Keratinocyte (primary cell): ENCODE data around the gene ZNF789. TPM values are rescaled to one million over a fixed set of nuclear protein-coding genes. Genes with fewer than 3 reads are reported as not detected.

Source experiments
- DNase-seq: peaks from one replicate; pipeline ENCODE4 v3.0.0-alpha.2; 2011; ENCODE audit warnings: low read depth, missing footprints, low spot score
- FAIRE-seq: peaks from 2 replicates; lab custom pipeline; 2011; peaks lifted over from hg19 to GRCh38; lab: Jason Lieb, UNC
- H2AFZ ChIP-seq: 2 replicates; pipeline ENCODE4 v1.6.0; 2012; ENCODE audit warnings: low read length, control low read depth, inconsistent platforms; ENCODE audit not compliant: control insufficient read depth
- H3K27ac ChIP-seq: 2 replicates; pipeline ENCODE4 v1.5.1; 2011; ENCODE audit warnings: low read length; ENCODE audit not compliant: control insufficient read depth, insufficient read depth
- H3K27me3 ChIP-seq: 3 replicates; pipeline ENCODE4 v1.6.0; 2011; ENCODE audit warnings: low read length; ENCODE audit not compliant: control insufficient read depth, insufficient read depth; ENCODE audit errors: extremely low read depth
- H3K36me3 ChIP-seq, 2 experiments: 2 replicates in 1 of 2; 3 replicates in 1 of 2; pipeline ENCODE4 v1.5.1; 2011; ENCODE audit warnings: low read length in 2 of 2, mild to moderate bottlenecking in 1 of 2; ENCODE audit not compliant: control insufficient read depth in 2 of 2, insufficient read depth in 2 of 2; ENCODE audit errors: extremely low read depth in 1 of 2
- H3K4me1 ChIP-seq: 3 replicates; pipeline ENCODE4 v1.5.1; 2011; ENCODE audit warnings: low read length; ENCODE audit not compliant: control insufficient read depth, insufficient read depth; ENCODE audit errors: extremely low read depth
- H3K4me2 ChIP-seq: 3 replicates; pipeline ENCODE4 v1.6.0; 2011; ENCODE audit warnings: low read depth, low read length; ENCODE audit not compliant: control insufficient read depth, insufficient read depth; ENCODE audit errors: extremely low read depth
- H3K4me3 ChIP-seq, 3 experiments: fragments of 200-600 bp in 1 of 3; sonication (generic) in 1 of 3; 2 replicates in 2 of 3; 3 replicates in 1 of 3; pipeline ENCODE4 v1.5.1; 2011 to 2016; ENCODE audit warnings: low read length in 3 of 3, mild to moderate bottlenecking in 3 of 3, control low read depth in 2 of 3, inconsistent platforms in 1 of 3, low read depth in 1 of 3, mixed read lengths in 1 of 3, mixed run types in 1 of 3, moderate library complexity in 1 of 3; ENCODE audit not compliant: control insufficient read depth in 2 of 3, insufficient read depth in 2 of 3; ENCODE audit errors: extremely low read depth in 1 of 3
- H3K79me2 ChIP-seq: 2 replicates; pipeline ENCODE4 v1.6.0; 2012; ENCODE audit warnings: low read length; ENCODE audit not compliant: control insufficient read depth, insufficient read depth
- H3K9ac ChIP-seq: 3 replicates; pipeline ENCODE4 v1.6.0; 2011; ENCODE audit warnings: low read length; ENCODE audit not compliant: control insufficient read depth, insufficient read depth; ENCODE audit errors: extremely low read depth
- H3K9me1 ChIP-seq: 3 replicates; pipeline ENCODE4 v1.6.0; 2011; ENCODE audit warnings: low read length; ENCODE audit not compliant: control insufficient read depth, insufficient read depth; ENCODE audit errors: extremely low read depth
- H3K9me3 ChIP-seq: 2 replicates; pipeline ENCODE4 v1.5.1; 2012; ENCODE audit warnings: low read depth, low read length; ENCODE audit not compliant: control insufficient read depth
- H4K20me1 ChIP-seq: 3 replicates; pipeline ENCODE4 v1.6.0; 2011; ENCODE audit warnings: low read length; ENCODE audit not compliant: control insufficient read depth, insufficient read depth; ENCODE audit errors: extremely low read depth
- EZH2 ChIP-seq: IDR thresholded peaks from one replicate; pipeline ENCODE4 v1.6.1; 2012; ENCODE audit warnings: inconsistent platforms, mild to moderate bottlenecking, low read length, moderate library complexity
- dilution Hi-C: fragments of 300-500 bp; cut with MboI; formaldehyde crosslinking; loops from one replicate; pipeline ENCODE4 v1.7.0; 2020; ENCODE audit warnings: low sequenced_read_pairs; ENCODE audit not compliant: extremely low pct_ligation_motif_present
- polyA plus RNA-seq, 5 experiments: library from polyadenylated mRNA; depleted of rRNA in 3 of 5; stranded (reverse) in 3 of 5; stranded (forward) in 1 of 5; unstranded in 1 of 5; fragments of >200 nt; gene quantifications; 1 replicate in 1 of 5; 2 replicates in 3 of 5; 3 replicates in 1 of 5; pipeline versions ENCODE4 v1.2.1 to v1.2.3, GENCODE V29; 2011 to 2012; ENCODE audit warnings: missing spikeins in 2 of 5, low read depth in 1 of 5, low replicate concordance in 1 of 5
- TF ChIP-seq, protein P1 (sequence below), 3 experiments: IDR thresholded peaks in 1 of 3; conservative IDR thresholded peaks in 1 of 3; optimal IDR thresholded peaks in 1 of 3; 2 replicates in 2 of 3; 3 replicates in 1 of 3; pipeline versions ENCODE3 to v1.5.1; 2011; ENCODE audit warnings: low read length in 3 of 3, mild to moderate bottlenecking in 3 of 3, moderate library complexity in 2 of 3, control low read depth in 1 of 3, inconsistent platforms in 1 of 3; ENCODE audit not compliant: insufficient read depth in 2 of 3; ENCODE audit errors: extremely low read depth in 1 of 3

The ZNF789 gene
- polyA plus RNA-seq, 1 donor (not counting 4 experiments of a cell fraction or from before 2014, with no cell fraction given) = 17.5 TPM

GRCh38 chr7:99438573-99439480 is 33.9 kb upstream of the ZNF789 start, which contains the start of the genes CPSF4 and PTCD1:
CPSF4 (plus strand) TSS chr7:99438943; CDS start chr7:99439083, 140 bp downstream.
PTCD1 (minus strand) TSS chr7:99438798; CDS start chr7:99435242, 3,556 bp downstream.
- peaks cover 36% of the 10 kb centered on the region for H3K79me2 ChIP-seq
- H4K20me1 ChIP-seq = peaks cover 5% of the 10 kb centered on the region
- no peaks in the 10 kb centered on the region for H3K9me3 ChIP-seq
- H3K4me3 ChIP-seq = peak within 1 kb of the TSS; percentile 89 to 99 (median 94)
- no peaks in the 10 kb centered on the region for H3K27me3 ChIP-seq
- peak within 1 kb of the TSS; percentile 92 for H2AFZ ChIP-seq
- dilution Hi-C loops = no loop called here
- DNase-seq (peak; percentile 50), FAIRE-seq (no peak)
- H3K9me1 ChIP-seq = no peaks in the 10 kb centered on the region
- peak within 1 kb of the TSS; percentile 90 for H3K9ac ChIP-seq
- peaks cover 6% of the 10 kb centered on the region in 2 experiments for H3K36me3 ChIP-seq
- H3K27ac ChIP-seq = peak within 1 kb of the TSS; percentile 76
- peaks cover 11% of the 10 kb centered on the region for H3K4me1 ChIP-seq
- H3K4me2 ChIP-seq = peak within 1 kb of the TSS; percentile 88
- no peak for TF ChIP-seq EZH2
- TF ChIP-seq, protein P1, sequence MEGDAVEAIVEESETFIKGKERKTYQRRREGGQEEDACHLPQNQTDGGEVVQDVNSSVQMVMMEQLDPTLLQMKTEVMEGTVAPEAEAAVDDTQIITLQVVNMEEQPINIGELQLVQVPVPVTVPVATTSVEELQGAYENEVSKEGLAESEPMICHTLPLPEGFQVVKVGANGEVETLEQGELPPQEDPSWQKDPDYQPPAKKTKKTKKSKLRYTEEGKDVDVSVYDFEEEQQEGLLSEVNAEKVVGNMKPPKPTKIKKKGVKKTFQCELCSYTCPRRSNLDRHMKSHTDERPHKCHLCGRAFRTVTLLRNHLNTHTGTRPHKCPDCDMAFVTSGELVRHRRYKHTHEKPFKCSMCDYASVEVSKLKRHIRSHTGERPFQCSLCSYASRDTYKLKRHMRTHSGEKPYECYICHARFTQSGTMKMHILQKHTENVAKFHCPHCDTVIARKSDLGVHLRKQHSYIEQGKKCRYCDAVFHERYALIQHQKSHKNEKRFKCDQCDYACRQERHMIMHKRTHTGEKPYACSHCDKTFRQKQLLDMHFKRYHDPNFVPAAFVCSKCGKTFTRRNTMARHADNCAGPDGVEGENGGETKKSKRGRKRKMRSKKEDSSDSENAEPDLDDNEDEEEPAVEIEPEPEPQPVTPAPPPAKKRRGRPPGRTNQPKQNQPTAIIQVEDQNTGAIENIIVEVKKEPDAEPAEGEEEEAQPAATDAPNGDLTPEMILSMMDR (optimal IDR thresholded peaks at IDR 0.05 in 1 of 3, IDR thresholded peaks at IDR 0.05 in 1 of 3, conservative IDR thresholded peaks at IDR 0.05 in 1 of 3; ENCODE audit: extremely low read depth in 1 of 3, insufficient read depth in 2 of 3, low read length in 3 of 3) = no peak

- Histone ChIP-seq H3K4me1 (peaks cover 11% of the 10 kb centered on the region), H3K4me2 (peak overlapping the region; percentile 88), H3K4me3 (peak overlapping the region; percentile 89 to 99 (median 94)), H3K9me3 (no peaks in the 10 kb centered on the region), H3K79me2 (peaks cover 36% of the 10 kb centered on the region), H3K9me1 (no peaks in the 10 kb centered on the region), H2AFZ (no peak overlapping the region), H4K20me1 (peaks cover 5% of the 10 kb centered on the region), H3K36me3 (peaks cover 5 to 14% of the 10 kb centered on the region in 2 experiments), H3K27ac (peak overlapping the region; percentile 76), H3K27me3 (no peaks in the 10 kb centered on the region), H3K9ac (peak overlapping the region; percentile 90)
- no peak for TF ChIP-seq EZH2
- TF ChIP-seq, protein P1 (optimal IDR thresholded peaks at IDR 0.05 in 1 of 3, IDR thresholded peaks at IDR 0.05 in 1 of 3, conservative IDR thresholded peaks at IDR 0.05 in 1 of 3; ENCODE audit: extremely low read depth in 1 of 3, insufficient read depth in 2 of 3, low read length in 3 of 3) = no peak
- FAIRE-seq (no peak), DNase-seq (no peak)
- dilution Hi-C loops = no loop called here
Observed at GRCh38 chr7:99440195-99440594, 32.5 kb upstream of the ZNF789 start.
